Fibroblast of the conjunctiva (primary cell): ENCODE data around the gene PHF19.
A peak's percentile ranks its signal among the peaks of the same experiment; 100 is the strongest.

Source experiments
- DNase-seq: peaks from one replicate; pipeline ENCODE4 v3.0.0-alpha.2; 2010; ENCODE audit warnings: low read depth

Gene PHF19

DNA sequence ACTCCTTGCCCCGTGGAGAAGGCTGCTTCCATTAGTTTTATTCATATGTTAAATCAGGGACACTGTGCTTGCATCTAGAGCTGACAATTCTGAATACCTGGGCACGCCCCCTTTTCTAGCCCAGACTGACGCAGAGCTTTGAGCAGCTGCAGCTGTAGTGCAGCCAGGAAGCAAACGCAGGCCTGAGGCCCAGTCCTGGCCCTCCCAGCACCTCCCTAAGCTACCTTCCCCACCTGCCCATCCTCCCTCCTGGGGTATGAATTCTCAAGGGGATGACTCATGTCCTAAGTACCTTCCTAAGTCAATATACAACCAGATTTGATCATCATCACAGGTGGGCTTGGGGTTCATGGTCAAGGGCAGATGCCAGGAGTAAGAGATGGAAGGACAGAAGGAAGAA lies 3.5 kb downstream of the PHF19 start:
- DNase-seq: no peak

- DNase-seq: no peak
Observed at GRCh38 chr9:120872791-120873502, 4.0 kb downstream of the PHF19 start.

- no peak for DNase-seq
Observed at GRCh38 chr9:120870206-120870605, 6.8 kb downstream of the PHF19 start.

DNA sequence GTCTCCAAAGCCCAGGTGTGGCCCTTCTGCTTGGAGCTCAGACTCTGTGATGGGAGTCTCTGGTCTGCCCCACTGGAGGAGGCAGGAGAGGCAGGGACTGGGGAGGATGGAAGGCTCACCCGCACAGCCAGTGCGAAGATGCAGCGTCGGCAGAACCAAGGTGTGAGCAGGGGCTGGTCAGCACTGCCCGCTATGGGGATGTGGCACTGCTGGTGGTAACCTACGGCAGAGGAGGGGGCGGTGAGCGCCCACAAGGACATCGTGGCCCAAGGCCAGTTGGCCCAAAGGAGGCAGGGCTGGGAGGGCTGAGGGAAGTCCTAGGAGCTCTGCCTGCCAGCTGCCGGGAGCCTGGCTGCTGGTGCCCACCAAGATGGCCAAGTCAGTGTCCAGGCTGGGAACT lies 7.3 kb downstream of the PHF19 start:
- no peak for DNase-seq

- DNase-seq: no peak
Observed at GRCh38 chr9:120869360-120869687, 7.7 kb downstream of the PHF19 start.

DNA sequence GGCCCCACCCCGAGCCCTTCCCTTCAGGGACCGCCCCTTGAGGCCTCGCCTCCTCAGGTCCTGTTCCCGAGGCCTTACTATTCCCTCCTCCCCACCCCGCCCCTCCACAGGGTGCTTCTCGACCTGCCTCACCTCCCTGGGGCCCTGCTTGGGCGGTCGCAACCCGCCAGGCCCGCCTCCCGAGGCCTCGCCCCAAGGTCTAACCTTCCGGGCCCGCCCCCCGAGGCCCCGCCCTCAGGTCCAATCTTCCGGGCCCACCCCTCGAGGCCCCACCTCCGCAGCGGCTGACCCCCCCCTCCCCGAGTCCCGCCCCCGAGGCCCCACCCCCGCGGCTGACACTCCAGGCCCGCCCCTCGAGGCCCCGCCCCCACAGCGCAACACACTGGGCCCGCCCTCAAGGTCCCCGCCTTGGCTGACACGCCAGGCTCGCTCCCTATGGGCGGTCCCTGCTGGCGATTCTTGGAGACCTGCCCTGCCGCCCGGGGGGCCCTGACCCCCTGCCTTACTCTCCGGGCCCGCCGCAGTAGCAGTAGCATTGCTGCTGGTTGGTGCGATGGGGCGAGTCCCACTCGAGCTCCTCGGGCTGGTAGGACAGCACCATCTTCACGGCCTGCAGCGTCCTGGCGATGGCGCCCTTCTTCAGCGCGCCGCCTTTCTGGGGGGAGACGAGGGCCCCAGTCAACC lies 8.2 kb downstream of the PHF19 start:
- peak; percentile 91 for DNase-seq

DNA sequence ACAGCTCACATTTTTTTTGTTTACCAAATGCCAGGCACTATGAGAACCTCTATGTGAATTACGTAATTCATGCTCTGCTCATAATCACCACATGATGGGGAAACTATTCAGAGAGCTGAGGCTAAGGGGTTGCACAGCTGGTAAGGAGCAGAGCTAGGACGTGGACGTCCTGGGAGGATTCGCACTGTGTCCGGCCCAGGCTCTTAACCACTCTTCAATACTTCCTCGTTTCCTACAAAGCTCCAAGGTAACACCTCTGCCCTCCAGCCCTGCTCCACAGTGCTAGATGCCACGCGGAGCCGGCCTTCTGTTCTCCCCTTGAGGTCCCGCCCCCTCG lies 8.7 kb downstream of the PHF19 start:
- DNase-seq: no peak

- DNase-seq: no peak
Observed at GRCh38 chr9:120867676-120868338, 9.2 kb downstream of the PHF19 start.

DNA sequence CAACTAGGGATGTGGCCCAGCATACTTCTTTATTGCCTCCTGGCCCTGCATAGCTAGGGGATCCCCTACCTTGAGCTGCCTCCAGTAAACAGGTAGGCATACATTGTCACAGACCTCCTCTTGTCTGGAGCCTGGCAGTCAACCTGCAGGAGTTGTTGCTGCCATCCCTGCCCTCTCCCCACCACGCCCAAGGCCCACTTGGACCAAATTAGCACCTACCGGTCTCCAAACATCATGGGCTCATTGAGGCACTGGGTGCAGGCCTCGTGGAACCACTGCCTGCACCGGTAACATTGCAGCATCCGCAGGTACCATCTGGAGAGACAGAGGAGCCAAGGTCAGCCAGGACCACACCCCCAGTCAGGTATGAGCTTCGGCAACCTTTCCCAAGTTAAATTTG lies 10.3 kb downstream of the PHF19 start:
- DNase-seq: no peak

DNA sequence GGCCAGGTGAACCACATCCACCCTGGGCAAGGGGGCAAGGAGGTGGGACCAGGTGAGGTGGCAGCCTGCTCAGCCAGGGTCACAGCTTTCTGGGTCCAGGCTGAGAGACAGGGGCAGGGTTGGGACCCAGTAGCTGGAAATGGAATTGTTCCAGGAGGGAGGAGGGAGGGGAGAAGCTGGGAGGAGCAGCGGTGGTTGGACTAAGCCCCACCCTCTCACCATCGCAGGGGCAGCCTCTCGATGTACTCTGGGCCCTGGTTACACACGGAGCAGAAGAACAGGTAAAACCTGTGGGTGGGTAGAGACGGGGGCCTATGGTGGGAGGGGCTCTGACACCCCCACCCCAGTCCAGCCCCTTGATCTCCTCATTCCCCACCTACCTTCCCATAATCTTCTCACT lies 11.2 kb downstream of the PHF19 start:
- no peak for DNase-seq

DNA sequence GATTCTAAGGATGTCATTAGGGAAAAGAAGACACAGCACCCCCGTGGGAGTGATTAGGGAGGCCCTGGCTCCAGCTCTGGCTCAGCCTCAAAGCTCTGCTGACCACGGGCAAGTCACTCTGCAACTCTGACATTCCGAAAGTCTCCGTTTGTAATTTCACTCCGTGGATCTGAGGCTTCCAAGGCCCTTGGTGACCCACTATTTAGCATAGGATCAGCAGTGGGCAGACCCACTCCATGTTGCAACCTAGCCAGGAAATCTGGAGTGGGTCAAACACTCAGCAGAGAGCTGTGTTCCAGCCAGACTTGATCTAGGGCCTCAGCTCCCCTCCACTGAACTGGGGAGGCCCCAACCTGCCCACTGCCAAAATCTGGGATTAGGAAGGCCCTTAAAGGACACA lies 11.8 kb downstream of the PHF19 start:
- DNase-seq: no peak

GRCh38 chr9:120864719-120865118 lies 12.3 kb downstream of the PHF19 start:
- DNase-seq: no peak

GRCh38 chr9:120863833-120864232 lies 13.2 kb downstream of the PHF19 start:
- no peak for DNase-seq

DNA sequence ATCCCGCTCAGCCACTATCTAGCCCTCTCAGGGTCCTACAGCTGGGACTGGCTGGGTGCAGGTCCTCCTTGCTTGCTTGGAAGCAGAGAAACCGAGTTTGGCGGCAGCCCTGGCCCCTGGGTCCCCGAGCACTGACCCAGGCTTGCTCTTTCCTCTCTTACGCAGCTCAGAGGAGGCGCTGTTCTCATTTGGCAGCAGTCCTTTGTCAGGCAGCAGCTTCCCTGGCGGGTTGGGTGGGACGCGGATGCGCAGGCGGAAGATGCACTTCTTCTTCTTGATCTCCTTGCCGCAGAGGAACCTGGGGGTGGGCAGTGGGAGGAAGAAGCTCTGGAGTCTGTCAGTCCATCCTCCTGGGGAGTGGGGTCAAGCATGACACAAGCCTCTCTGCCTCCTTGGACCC lies 14.5 kb downstream of the PHF19 start:
- no peak for DNase-seq

- no peak for DNase-seq
Observed at GRCh38 chr9:120861935-120862334, 15.1 kb downstream of the PHF19 start.

GRCh38 chr9:120860083-120860482 lies 16.9 kb downstream of the PHF19 start:
- no peak for DNase-seq

- DNase-seq: no peak
Observed at GRCh38 chr9:120859361-120859760, 17.6 kb downstream of the PHF19 start.

GRCh38 chr9:120857902-120858301 lies 19.1 kb downstream of the PHF19 start:
- DNase-seq: no peak

DNA sequence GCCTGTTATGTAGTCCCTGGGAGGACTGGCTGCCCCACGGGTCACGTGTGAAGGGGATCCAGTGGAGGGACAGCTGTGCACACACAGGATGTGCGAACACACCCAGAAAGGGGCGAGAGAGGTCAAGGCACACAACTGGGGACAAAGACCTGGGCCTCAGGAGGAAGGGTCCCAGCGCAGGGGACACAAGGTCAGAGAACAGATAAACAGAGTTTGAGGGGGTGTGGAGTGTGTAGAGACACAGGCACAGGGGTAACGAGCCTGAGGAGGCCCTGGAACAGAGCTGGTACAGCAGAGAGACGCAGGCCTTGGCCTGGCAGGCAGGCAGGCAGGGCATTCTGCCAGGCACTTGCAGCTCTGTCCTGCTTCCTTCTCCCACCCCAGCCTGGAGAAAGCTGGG lies 19.5 kb downstream of the PHF19 start:
- DNase-seq: no peak

DNA sequence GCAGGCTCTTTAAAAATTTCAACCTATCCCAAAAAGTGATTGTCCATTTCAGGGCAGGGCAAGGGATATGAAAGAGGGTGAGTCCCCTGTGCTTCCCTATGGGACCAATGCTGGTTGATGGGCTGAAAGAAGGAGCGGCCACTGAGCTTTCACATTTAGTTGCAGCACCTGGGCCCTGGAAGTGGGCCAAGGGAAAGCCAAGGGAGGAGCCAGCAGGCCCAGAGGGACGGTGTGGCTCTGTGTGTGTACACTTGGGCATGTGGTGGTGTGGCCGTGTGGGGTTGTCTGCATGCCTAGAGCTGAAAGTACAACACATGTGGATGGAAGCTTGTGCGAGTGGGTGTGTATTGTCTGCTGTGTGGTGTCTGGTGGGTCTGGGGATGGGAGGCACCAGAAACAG lies 20.3 kb downstream of the PHF19 start:
- DNase-seq: no peak

DNA sequence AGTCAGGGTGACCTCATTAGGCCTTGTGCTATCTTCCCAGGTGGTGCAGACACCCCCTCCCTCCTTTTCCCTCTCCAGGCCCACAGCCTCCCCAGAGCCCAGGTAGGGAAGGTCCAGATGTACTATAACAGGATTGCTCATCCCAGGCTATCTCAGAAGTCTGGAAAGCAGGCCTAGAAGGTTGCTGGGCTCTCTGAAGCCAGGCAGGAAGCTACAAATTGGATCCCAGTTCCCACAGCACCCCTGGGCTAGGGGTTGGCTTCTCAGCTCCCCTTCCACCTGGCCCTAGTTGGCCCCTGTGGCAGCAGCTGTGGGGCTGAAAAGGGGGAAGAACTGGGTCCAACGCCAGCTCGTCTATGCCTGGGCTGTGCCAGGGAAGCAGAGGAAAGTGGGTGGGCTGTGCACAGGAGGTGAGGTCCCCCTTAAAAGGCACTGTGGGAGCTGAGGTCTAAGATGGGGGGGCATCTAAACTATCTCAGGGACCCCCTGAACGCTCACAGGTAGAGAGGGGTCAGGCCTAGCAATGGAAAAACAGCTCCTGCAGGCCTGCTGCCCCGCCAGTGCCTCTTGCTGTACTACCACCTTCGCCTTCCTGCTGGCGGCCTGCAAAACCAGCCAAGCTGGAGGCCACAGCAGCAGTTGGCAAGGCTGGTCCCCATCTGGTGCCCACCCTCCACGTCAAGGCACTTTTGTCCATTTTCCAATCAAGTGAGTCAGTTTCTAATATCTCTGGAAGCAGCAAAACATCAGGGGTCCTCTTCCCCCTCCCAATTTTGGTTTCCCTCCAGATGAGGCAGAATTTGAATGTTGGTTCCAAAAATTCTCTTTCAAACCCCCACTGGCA lies 20.9 kb downstream of the PHF19 start:
- no peak for DNase-seq

- DNase-seq: no peak
Observed at GRCh38 chr9:120854596-120855327, 22.2 kb downstream of the PHF19 start.
